ENCODE data around the gene PRSS27.

Gene PRSS27

GRCh38 chr16:2712063-2712441 lies 8.0 kb downstream of the PRSS27 start:
- Histone ChIP-seq H3K9me3 (ENCODE audit: control insufficient read depth, insufficient read depth, low read length) (no peaks in the 10 kb centered on the region), H3K9ac (ENCODE audit: low read depth, low read length) (no peak overlapping the region), H3K4me1 (ENCODE audit: insufficient read depth, low read length) (no peaks in the 10 kb centered on the region; the same call in 1 of the 2 replicates), H3K36me3 (ENCODE audit: insufficient read depth, low read length) (peaks cover 8% of the 10 kb centered on the region; the same call in 1 of the 2 replicates)

DNA sequence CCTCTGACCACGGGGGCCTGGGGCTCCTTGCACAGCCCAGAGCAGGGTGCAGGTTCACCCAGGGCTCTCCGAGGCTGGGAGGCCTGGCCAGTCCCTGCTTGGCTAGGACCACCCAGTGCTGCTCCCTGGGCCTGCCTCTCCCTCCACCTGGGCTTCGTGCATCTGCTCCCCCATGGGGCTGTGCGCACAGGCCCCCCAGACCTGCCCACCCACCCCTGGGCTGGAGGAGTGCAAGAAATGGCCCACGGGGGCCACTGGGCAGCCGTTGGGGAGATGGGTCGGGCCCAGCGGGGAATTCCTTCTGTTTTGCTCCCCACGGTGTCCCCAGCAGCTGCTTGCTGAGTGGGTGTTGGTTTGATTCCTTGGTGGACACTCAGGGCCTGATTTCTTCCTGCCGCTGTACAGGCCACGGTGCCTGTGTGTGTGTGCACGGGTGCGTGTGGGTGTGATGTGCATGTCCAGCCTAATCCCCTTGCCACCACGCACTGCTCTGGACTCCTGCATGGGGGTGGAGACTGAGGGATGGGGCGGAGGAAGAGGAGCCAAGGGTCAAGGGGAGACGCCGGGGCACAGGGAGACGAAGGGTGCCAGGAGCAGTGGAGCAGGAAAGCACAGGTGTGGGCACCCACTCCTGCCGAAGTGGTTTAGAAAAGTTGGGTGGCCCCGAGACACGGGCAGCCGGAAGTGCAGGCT lies 8.5 kb downstream of the PRSS27 start:
- Histone ChIP-seq H3K4me1 (ENCODE audit: insufficient read depth, low read length) (no peaks in the 10 kb centered on the region; the same call in 1 of the 2 replicates), H3K9ac (ENCODE audit: low read depth, low read length) (no peak overlapping the region), H3K9me3 (ENCODE audit: control insufficient read depth, insufficient read depth, low read length) (no peaks in the 10 kb centered on the region), H3K36me3 (ENCODE audit: insufficient read depth, low read length) (peaks cover 8% of the 10 kb centered on the region; the same call in 1 of the 2 replicates)

GRCh38 chr16:2710711-2711231 lies 9.3 kb downstream of the PRSS27 start:
- no peaks in the 10 kb centered on the region for H3K9me3 ChIP-seq (ENCODE audit: control insufficient read depth, insufficient read depth, low read length)
- H3K36me3 ChIP-seq (ENCODE audit: insufficient read depth, low read length): peaks cover 8% of the 10 kb centered on the region; the same call in 1 of the 2 replicates
- H3K4me1 ChIP-seq (ENCODE audit: insufficient read depth, low read length): no peaks in the 10 kb centered on the region; the same call in 1 of the 2 replicates
- H3K9ac ChIP-seq (ENCODE audit: low read depth, low read length): no peak overlapping the region

GRCh38 chr16:2710021-2710710 lies 9.9 kb downstream of the PRSS27 start:
- no peak overlapping the region for H3K9ac ChIP-seq (ENCODE audit: low read depth, low read length)
- no peaks in the 10 kb centered on the region for H3K9me3 ChIP-seq (ENCODE audit: control insufficient read depth, insufficient read depth, low read length)
- H3K4me1 ChIP-seq (ENCODE audit: insufficient read depth, low read length): no peaks in the 10 kb centered on the region
- H3K36me3 ChIP-seq (ENCODE audit: insufficient read depth, low read length): peaks cover 8% of the 10 kb centered on the region; the same call in 1 of the 2 replicates

- Histone ChIP-seq H3K9ac (ENCODE audit: low read depth, low read length) (no peak overlapping the region), H3K9me3 (ENCODE audit: control insufficient read depth, insufficient read depth, low read length) (no peaks in the 10 kb centered on the region), H3K4me1 (ENCODE audit: insufficient read depth, low read length) (no peaks in the 10 kb centered on the region), H3K36me3 (ENCODE audit: insufficient read depth, low read length) (peaks cover 8% of the 10 kb centered on the region; the same call in 1 of the 2 replicates)
Observed at GRCh38 chr16:2709588-2709984, 10.4 kb downstream of the PRSS27 start.

GRCh38 chr16:2708955-2709587 lies 11.0 kb downstream of the PRSS27 start:
- Histone ChIP-seq H3K4me1 (ENCODE audit: insufficient read depth, low read length) (no peaks in the 10 kb centered on the region), H3K9ac (ENCODE audit: low read depth, low read length) (no peak overlapping the region), H3K9me3 (ENCODE audit: control insufficient read depth, insufficient read depth, low read length) (no peaks in the 10 kb centered on the region), H3K36me3 (ENCODE audit: insufficient read depth, low read length) (peaks cover 8% of the 10 kb centered on the region; the same call in 1 of the 2 replicates)

- no peaks in the 10 kb centered on the region for H3K4me1 ChIP-seq (ENCODE audit: insufficient read depth, low read length)
- H3K9me3 ChIP-seq (ENCODE audit: control insufficient read depth, insufficient read depth, low read length): no peaks in the 10 kb centered on the region
- no peak overlapping the region for H3K9ac ChIP-seq (ENCODE audit: low read depth, low read length)
- H3K36me3 ChIP-seq (ENCODE audit: insufficient read depth, low read length): peaks cover 8% of the 10 kb centered on the region; the same call in 1 of the 2 replicates
Observed at GRCh38 chr16:2708290-2708639, 11.8 kb downstream of the PRSS27 start.

GRCh38 chr16:2707368-2708289 lies 12.4 kb downstream of the PRSS27 start:
- Histone ChIP-seq H3K9ac (ENCODE audit: low read depth, low read length) (no peak overlapping the region), H3K4me1 (ENCODE audit: insufficient read depth, low read length) (no peaks in the 10 kb centered on the region), H3K9me3 (ENCODE audit: control insufficient read depth, insufficient read depth, low read length) (no peaks in the 10 kb centered on the region), H3K36me3 (ENCODE audit: insufficient read depth, low read length) (peaks cover 8% of the 10 kb centered on the region; the same call in 1 of the 2 replicates)

- Histone ChIP-seq H3K9ac (ENCODE audit: low read depth, low read length) (no peak overlapping the region), H3K9me3 (ENCODE audit: control insufficient read depth, insufficient read depth, low read length) (no peaks in the 10 kb centered on the region), H3K36me3 (ENCODE audit: insufficient read depth, low read length) (peaks cover 8% of the 10 kb centered on the region; the same call in 1 of the 2 replicates), H3K4me1 (ENCODE audit: insufficient read depth, low read length) (no peaks in the 10 kb centered on the region)
Observed at GRCh38 chr16:2706611-2707311, 13.3 kb downstream of the PRSS27 start.

GRCh38 chr16:2706085-2706484 lies 13.9 kb downstream of the PRSS27 start:
- H3K9me3 ChIP-seq (ENCODE audit: control insufficient read depth, insufficient read depth, low read length): no peaks in the 10 kb centered on the region
- H3K4me1 ChIP-seq (ENCODE audit: insufficient read depth, low read length): no peaks in the 10 kb centered on the region
- H3K36me3 ChIP-seq (ENCODE audit: insufficient read depth, low read length): peaks cover 8% of the 10 kb centered on the region; the same call in 1 of the 2 replicates
- H3K9ac ChIP-seq (ENCODE audit: low read depth, low read length): no peak overlapping the region

- H3K4me1 ChIP-seq (ENCODE audit: insufficient read depth, low read length): no peaks in the 10 kb centered on the region
- H3K9me3 ChIP-seq (ENCODE audit: control insufficient read depth, insufficient read depth, low read length): no peaks in the 10 kb centered on the region
- H3K9ac ChIP-seq (ENCODE audit: low read depth, low read length): no peak overlapping the region
- peaks cover 8% of the 10 kb centered on the region; the same call in 1 of the 2 replicates for H3K36me3 ChIP-seq (ENCODE audit: insufficient read depth, low read length)
Observed at GRCh38 chr16:2705351-2705750, 14.7 kb downstream of the PRSS27 start.

DNA sequence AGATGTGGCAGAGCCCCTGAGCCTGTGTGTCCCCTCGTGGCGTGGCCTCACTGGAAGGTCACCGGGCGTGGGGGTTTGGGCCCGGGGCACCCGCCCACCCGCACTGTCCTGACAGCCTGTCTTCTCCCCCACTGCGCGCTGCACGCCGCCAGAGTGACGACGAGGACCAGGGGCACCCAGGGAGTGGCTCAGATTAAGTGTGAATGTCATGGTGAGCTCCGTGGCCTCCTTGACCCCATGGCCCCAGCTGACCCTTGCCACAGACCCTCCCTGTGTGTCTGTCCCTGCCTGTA lies 15.1 kb downstream of the PRSS27 start:
- Histone ChIP-seq H3K9me3 (ENCODE audit: control insufficient read depth, insufficient read depth, low read length) (no peaks in the 10 kb centered on the region), H3K4me1 (ENCODE audit: insufficient read depth, low read length) (no peaks in the 10 kb centered on the region), H3K9ac (ENCODE audit: low read depth, low read length) (no peak overlapping the region), H3K36me3 (ENCODE audit: insufficient read depth, low read length) (peaks cover 8% of the 10 kb centered on the region; the same call in 1 of the 2 replicates)

GRCh38 chr16:2704166-2704982 lies 15.7 kb downstream of the PRSS27 start:
- Histone ChIP-seq H3K9ac (ENCODE audit: low read depth, low read length) (no peak overlapping the region), H3K36me3 (ENCODE audit: insufficient read depth, low read length) (peaks cover 8% of the 10 kb centered on the region; the same call in 1 of the 2 replicates), H3K9me3 (ENCODE audit: control insufficient read depth, insufficient read depth, low read length) (no peaks in the 10 kb centered on the region), H3K4me1 (ENCODE audit: insufficient read depth, low read length) (no peaks in the 10 kb centered on the region)

Data from ES-I3 (cell line).